ENCODE results near the gene P2RX3.

The P2RX3 gene

GRCh38 chr11:57364851-57365660, 26.9 kb downstream of the P2RX3 start:
- TF ChIP-seq ZNF626 (tag by site-specific recombination; IDR thresholded peaks at IDR 0.05) (no peak), SCRT2 (tag by site-specific recombination; IDR thresholded peaks at IDR 0.05) (peak; percentile 81), SCRT1 (tag by site-specific recombination; IDR thresholded peaks at IDR 0.05; ENCODE audit: borderline replicate concordance) (0 out of 2 replicates have a peak, but pooled peaks have one; percentile 41)
- Histone ChIP-seq H3K9me3 (ENCODE audit: control insufficient read depth, insufficient read depth, low read depth, low read length) (no peaks in the 10 kb centered on the region), H3K36me3 (ENCODE audit: control insufficient read depth in 2 of 2, insufficient read depth in 1 of 2, low read length in 2 of 2) (no peaks in the 10 kb centered on the region), H3K4me3 (ENCODE audit: low read depth, low read length) (no peak overlapping the region), H3K27ac (ENCODE audit: extremely low read depth, low read depth, low read length) (no peak overlapping the region), H3K4me1 (ENCODE audit: control insufficient read depth, insufficient read depth, low read length) (no peaks in the 10 kb centered on the region)
- POLR2A ChIA-PET, result no interaction called here
- CTCF ChIA-PET, result interaction anchor here (0.6 to 1.0 kb wide), 2 partner anchors 15 to 17 kb away, joined by 3 to 4 read pairs; no protein-coding TSS in a partner anchor

- POLR2A ChIA-PET, result no interaction called here
- CTCF ChIA-PET, result interaction anchor here (0.6 to 1.4 kb wide), 3 partner anchors 23 to 276 kb away, joined by 3 to 4 read pairs (median 3); no protein-coding TSS in a partner anchor
These were observed 30.1 kb downstream of the P2RX3 start for GRCh38 chr11:57368106-57368844.

DNA sequence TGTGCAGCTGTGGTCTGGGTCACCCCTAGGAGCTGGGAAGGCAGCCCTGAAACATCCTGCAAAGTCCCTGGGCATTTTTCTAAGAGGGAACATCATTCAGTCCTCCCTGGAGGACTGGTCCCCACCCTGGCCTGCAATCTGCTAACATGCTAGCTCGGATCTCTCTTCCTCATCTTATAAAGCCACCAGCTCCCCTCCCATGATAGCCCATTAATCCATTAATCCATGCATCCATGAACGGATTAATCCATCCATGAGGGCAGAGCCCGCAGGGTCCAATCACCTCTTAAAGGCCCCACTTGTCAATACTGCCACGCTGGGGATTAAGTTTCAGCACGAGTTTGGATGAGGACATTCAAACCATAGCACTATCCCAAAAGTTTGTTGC, 30.7 kb downstream of the P2RX3 start:
- POLR2A ChIA-PET, result no interaction called here
- Histone ChIP-seq H3K4me1 (ENCODE audit: control insufficient read depth, insufficient read depth, low read length) (no peaks in the 10 kb centered on the region), H3K36me3 (ENCODE audit: control insufficient read depth in 2 of 2, insufficient read depth in 1 of 2, low read length in 2 of 2) (no peaks in the 10 kb centered on the region), H3K9me3 (ENCODE audit: control insufficient read depth, insufficient read depth, low read depth, low read length) (no peaks in the 10 kb centered on the region), H3K4me3 (ENCODE audit: low read depth, low read length) (no peak overlapping the region), H3K27ac (ENCODE audit: extremely low read depth, low read depth, low read length) (no peak overlapping the region)
- TF ChIP-seq ZNF560 (tag by site-specific recombination; IDR thresholded peaks at IDR 0.05; ENCODE audit: borderline replicate concordance) (no peak), ZNF521 (tag by site-specific recombination; IDR thresholded peaks at IDR 0.05) (no peak), ZNF549 (tag by site-specific recombination; IDR thresholded peaks at IDR 0.05) (no peak), ZNF169 (tag by site-specific recombination; IDR thresholded peaks at IDR 0.05) (no peak), ZNF830 (tag by site-specific recombination; IDR thresholded peaks at IDR 0.05; ENCODE audit: low read depth) (no peak), PBX3 (CRISPR knock-in tag; IDR thresholded peaks at IDR 0.05) (no peak), PRDM6 (tag by site-specific recombination; IDR thresholded peaks at IDR 0.05) (no peak), REPIN1 (tag by site-specific recombination; IDR thresholded peaks at IDR 0.05; ENCODE audit: low read depth) (no peak), ZNF223 (tag by site-specific recombination; IDR thresholded peaks at IDR 0.05) (no peak), ZNF211 (tag by site-specific recombination; IDR thresholded peaks at IDR 0.05; ENCODE audit: low read depth) (no peak), ZNF76 (tag by site-specific recombination; IDR thresholded peaks at IDR 0.05; ENCODE audit: borderline replicate concordance, low read depth) (no peak)
- TF ChIP-seq, protein P1, sequence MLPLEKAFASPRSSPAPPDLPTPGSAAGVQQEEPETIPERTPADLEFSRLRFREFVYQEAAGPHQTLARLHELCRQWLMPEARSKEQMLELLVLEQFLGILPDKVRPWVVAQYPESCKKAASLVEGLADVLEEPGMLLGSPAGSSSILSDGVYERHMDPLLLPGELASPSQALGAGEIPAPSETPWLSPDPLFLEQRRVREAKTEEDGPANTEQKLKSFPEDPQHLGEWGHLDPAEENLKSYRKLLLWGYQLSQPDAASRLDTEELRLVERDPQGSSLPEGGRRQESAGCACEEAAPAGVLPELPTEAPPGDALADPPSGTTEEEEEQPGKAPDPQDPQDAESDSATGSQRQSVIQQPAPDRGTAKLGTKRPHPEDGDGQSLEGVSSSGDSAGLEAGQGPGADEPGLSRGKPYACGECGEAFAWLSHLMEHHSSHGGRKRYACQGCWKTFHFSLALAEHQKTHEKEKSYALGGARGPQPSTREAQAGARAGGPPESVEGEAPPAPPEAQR (tag by site-specific recombination; IDR thresholded peaks at IDR 0.05), result no peak
- CTCF ChIA-PET, result interaction anchor here (0.6 to 1.4 kb wide), 3 partner anchors 23 to 276 kb away, joined by 3 to 4 read pairs (median 3); no protein-coding TSS in a partner anchor

More at GRCh38 chr11:57368106-57368844, 30.1 kb downstream of the P2RX3 start:
- Histone ChIP-seq H3K4me3 (ENCODE audit: low read depth, low read length) (no peak overlapping the region), H3K27ac (ENCODE audit: extremely low read depth, low read depth, low read length) (no peak overlapping the region), H3K4me1 (ENCODE audit: control insufficient read depth, insufficient read depth, low read length) (no peaks in the 10 kb centered on the region), H3K9me3 (ENCODE audit: control insufficient read depth, insufficient read depth, low read depth, low read length) (no peaks in the 10 kb centered on the region), H3K36me3 (ENCODE audit: control insufficient read depth in 2 of 2, insufficient read depth in 1 of 2, low read length in 2 of 2) (no peaks in the 10 kb centered on the region)
- TF ChIP-seq SETDB1 (IDR thresholded peaks at IDR 0.05; ENCODE audit: insufficient read length, low read length) (no peak), PRDM1 (tag by site-specific recombination; IDR thresholded peaks at IDR 0.05) (no peak), SCRT2 (tag by site-specific recombination; IDR thresholded peaks at IDR 0.05) (0 out of 2 replicates have a peak, but pooled peaks have one; percentile 10), ZNF394 (tag by site-specific recombination; IDR thresholded peaks at IDR 0.05; ENCODE audit: borderline replicate concordance) (no peak)
